ENCODE results near the gene BCO1.

- no peak for TF ChIP-seq EZH2 (IDR thresholded peaks at IDR 0.05)
- TF ChIP-seq POLR2AphosphoS5 (IDR thresholded peaks at IDR 0.05; ENCODE audit: borderline replicate concordance, low read depth, low read length), result no peak
- TF ChIP-seq FOXP2 (optimal IDR thresholded peaks at IDR 0.05; ENCODE audit: control extremely low read depth, extremely low read length, insufficient read depth), result no peak
These were observed 25.2 kb downstream of the BCO1 start for GRCh38 chr16:81263470-81264220.

All from SK-N-MC (cell line).